HFF-Myc (cell line): ENCODE results near the gene PRKAR1B.

Experiments used
- DNase-seq: peaks from one replicate; pipeline ENCODE4 v3.0.0-alpha.2; 2011; ENCODE audit warnings: low read depth; ENCODE audit errors: extremely low read depth
- H3K4me3 ChIP-seq: replicated peaks from 2 replicates; pipeline ENCODE4 v1.5.1; 2011; ENCODE audit warnings: low read depth, mild to moderate bottlenecking, control low read depth, low read length
- TF ChIP-seq, protein P1 (sequence below): IDR thresholded peaks from 2 replicates; pipeline ENCODE4 v1.5.1; 2012; ENCODE audit warnings: mild to moderate bottlenecking, low read depth, low read length, control low read depth; ENCODE audit errors: missing control alignments

PRKAR1B gene

DNA sequence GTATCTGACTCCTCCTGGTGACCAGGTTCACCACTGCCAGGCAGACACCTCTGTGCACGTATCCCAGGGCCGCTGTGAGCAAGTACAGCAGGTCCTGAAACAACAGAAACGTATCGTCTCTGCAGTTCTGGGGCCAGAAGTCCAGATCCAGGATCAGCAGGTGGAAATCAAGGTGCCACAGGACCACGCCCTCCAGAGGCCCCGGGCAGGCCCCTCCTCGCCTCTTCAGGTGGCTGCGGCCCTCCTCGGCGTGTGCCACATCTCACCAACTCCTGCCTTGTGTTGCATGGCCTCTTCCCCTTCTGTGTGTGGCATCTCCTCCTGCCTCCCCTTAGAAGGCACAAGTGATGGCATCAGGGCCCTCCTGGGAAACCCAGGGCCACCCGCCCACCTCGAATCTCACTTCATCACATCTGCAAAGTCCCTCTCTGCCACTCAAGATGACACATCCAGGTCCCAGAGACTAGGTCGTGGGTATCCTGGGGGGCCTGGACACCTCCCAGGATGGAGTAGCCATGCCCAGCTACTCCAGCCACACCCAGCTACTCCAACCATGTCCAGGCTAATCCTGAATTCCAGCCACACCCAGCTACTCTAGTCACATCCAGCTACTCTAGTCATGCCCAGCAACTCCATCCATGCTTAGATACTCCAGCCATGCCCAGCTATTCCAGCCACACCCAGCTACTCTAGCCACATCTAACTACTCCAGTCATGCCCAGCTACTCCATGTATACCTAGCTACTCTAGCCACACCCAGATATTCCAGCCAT is 53.2 kb downstream of the PRKAR1B start:
- TF ChIP-seq, protein P1, sequence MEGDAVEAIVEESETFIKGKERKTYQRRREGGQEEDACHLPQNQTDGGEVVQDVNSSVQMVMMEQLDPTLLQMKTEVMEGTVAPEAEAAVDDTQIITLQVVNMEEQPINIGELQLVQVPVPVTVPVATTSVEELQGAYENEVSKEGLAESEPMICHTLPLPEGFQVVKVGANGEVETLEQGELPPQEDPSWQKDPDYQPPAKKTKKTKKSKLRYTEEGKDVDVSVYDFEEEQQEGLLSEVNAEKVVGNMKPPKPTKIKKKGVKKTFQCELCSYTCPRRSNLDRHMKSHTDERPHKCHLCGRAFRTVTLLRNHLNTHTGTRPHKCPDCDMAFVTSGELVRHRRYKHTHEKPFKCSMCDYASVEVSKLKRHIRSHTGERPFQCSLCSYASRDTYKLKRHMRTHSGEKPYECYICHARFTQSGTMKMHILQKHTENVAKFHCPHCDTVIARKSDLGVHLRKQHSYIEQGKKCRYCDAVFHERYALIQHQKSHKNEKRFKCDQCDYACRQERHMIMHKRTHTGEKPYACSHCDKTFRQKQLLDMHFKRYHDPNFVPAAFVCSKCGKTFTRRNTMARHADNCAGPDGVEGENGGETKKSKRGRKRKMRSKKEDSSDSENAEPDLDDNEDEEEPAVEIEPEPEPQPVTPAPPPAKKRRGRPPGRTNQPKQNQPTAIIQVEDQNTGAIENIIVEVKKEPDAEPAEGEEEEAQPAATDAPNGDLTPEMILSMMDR: no peak
- H3K4me3 ChIP-seq: no peak overlapping the region
- DNase-seq: no peak

DNA sequence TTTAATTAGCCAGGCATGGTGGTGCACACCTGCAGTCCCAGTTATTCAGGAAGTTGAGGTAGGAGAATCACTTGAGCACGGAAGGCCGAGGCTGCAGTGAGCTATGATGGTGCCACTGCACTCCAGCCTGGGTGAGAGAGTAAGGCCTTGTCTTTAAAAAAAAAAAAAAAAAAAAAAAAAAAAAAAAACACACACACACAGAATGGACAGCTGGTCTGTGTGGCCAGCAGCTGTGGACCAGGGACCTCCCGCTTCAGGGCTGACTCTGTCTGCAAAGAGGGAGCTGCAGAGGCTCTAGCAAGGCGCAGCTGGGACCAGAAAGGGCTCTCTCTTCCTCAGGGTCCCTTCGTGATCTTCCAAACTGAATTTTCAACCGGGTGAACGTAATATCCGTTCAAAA is 54.2 kb downstream of the PRKAR1B start:
- H3K4me3 ChIP-seq: no peak overlapping the region
- no peak for DNase-seq
- TF ChIP-seq, protein P1: no peak

DNA sequence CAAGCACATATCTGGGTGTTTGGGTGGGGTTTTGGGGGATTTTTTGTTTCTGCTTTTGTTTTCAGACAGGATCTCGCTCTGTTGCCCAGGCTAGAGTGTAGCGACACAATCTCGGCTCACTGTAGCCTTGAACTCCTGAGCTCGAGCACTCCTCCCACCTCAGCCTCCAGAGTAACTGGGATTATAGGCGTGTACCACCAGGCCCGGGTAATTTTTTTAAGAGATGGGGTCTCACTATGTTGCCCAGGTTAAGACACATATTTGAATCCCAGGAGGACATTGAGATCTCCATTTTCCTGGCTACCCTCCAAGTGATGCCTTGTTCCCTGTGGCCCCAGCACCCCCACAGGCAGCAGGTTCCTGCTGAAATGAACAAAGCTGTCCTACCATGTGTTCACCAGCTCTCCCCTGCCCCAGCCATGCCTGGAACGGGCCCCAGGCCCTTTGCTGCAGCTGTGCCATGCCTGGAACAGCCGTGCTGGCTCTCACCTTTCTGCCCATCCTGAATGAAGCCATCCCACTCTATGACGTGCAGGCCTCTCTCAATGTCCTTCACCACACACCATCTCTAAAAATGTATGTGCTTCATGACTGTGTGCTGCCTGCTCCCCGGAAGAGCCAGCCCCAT is 55.6 kb downstream of the PRKAR1B start:
- no peak for DNase-seq
- TF ChIP-seq, protein P1: no peak
- H3K4me3 ChIP-seq: no peak overlapping the region

DNA sequence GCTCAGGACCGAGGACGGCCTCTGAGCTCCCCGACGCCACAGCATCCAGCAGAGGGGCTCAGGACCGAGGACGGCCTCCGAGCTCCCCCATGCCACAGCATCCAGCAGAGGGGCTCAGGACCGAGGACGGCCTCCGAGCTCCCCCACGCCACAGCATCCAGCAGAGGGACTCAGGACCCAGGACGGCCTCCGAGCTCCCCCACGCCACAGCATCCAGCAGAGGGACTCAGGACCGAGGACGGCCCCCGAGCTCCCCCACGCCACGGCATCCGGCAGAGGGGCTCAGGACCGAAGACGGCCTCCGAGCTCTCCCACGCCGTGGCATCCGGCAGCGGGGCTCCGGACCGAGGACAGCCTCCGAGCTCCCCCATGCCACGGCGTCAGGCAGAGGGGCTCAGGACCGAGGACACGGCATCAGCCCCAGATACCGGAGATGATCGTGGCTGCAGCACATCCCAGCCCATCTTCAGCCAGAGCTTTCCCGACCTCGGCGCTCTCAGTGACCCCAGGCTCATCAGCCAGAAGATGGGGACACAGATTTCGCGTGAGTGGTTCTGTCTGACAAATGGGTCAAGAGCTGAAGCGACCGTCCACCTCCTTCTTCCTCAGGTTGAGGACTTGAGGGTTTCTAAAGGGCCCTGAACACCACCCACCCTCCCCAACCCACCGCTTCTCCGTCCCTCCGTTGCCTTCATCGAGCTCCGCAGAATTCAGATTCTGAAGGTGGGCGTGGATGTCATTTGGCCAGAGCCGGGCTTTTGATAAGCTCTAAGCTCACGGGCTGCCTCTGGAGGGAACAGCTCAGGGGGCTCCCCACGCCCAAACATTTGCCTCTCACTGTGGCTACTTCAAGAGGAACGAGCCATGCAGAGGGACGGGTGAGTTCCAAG is 56.3 kb downstream of the PRKAR1B start:
- no peak overlapping the region for H3K4me3 ChIP-seq
- DNase-seq: no peak
- TF ChIP-seq, protein P1: no peak

DNA sequence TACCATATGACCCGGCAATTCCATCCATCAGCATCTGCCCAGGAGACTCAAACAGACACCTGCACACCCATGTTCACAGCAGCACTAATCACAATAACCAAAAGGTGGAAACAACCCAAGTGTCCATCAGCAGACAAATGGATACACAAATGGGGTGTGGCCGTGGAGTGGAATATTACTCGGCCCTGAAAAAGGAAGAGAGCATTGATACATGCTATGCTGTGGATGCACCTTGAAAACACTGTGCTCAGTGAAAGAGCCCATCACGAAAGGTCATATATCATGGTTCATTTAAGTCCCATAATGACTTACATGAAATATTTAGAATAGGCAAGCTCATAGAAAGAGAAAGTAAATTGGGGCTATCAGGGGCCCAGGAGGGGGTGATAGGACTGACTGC is 58.1 kb downstream of the PRKAR1B start:
- no peak overlapping the region for H3K4me3 ChIP-seq
- TF ChIP-seq, protein P1: no peak
- DNase-seq: no peak

DNA sequence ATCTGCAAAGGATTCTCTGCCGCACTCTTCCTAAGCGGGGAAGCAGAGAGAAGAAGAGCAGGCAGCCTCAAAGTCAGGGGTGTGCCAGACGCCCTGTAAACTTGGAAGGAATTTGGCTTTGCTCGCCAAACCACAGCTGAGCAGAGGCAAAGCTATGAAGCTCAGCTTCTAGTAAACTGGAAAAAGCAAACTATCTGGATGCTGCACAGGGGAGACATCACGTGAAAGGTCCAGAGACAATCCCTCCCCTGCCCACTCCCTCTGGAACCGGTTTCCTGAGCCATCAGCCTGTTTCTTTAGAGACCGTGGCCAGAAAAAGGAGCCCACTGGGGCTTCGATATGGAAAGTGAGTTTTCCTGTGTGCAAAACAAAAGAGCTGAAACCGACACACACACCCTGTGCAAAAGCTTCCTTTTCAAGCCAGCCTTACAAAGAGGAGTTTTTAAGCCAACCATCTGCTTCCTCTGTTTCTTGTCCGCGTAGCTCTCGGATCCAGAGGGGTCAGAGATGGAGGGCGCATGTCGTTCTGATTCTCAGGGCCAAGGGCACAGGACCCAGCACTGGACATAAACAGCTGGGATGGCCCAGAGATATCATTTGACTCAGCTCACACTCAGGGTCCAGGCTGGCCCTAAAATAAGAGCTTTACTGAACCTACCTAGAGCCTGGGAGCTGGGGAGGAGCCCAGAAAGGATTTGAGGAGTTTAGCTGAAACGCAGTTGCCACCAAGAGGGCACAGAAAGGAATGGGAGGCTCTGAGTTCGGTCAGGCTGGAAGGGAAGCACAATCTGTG is 58.7 kb downstream of the PRKAR1B start:
- H3K4me3 ChIP-seq: no peak overlapping the region
- TF ChIP-seq, protein P1: no peak
- peak; percentile 24 for DNase-seq
